ENCODE measurements around the gene STPG3.

The STPG3 gene

DNA sequence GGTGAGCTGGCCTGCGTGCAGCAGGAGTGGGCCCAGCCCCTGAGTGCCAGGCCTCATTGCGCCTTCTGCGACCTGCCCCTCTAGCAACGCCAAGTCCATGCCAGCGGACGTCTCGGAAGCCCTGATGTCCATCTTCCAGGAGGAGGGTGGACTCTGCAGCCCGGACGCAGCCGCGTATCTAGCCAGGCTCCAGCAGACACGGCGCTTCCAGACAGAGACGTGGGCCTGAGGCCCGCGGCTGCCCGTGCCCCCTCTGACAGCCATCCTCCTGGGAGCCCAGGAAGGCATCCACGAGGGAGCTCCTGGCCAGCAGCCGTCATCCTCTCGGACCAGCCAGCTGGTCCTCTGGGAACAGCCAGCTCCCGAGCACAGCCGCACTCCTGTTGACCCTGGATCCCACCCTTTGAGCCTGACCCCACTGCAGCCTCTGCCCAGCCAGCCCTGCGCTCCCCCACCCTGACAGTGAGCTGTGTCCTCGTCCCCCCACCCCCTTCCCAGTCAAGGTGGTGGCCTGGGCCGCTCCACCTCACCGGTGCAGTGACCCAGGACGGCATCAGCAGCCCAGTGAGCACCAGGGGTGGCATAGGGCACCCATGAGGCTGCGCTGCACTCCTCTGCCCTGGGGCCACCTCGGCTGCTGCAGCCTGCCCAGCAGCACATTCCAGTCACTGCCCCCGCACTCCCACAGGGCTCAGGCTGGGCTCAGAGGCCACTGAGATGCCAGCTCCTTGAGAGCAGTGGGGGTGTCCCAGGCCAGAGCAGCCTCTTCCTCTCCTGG, 34.7 kb upstream of the STPG3 start:
- DNase-seq = no peak
- Mint-ChIP-seq H3K36me3 (ENCODE audit: low read depth) (peaks cover 4% of the 10 kb centered on the region), H3K27ac (no peak overlapping the region), H3K9me3 (no peaks in the 10 kb centered on the region), H3K27me3 (ENCODE audit: low read depth, poor library complexity) (no peaks in the 10 kb centered on the region), H3K4me1 (peaks cover 9% of the 10 kb centered on the region), H3K4me3 (no peak overlapping the region)
- TF ChIP-seq, protein P1, sequence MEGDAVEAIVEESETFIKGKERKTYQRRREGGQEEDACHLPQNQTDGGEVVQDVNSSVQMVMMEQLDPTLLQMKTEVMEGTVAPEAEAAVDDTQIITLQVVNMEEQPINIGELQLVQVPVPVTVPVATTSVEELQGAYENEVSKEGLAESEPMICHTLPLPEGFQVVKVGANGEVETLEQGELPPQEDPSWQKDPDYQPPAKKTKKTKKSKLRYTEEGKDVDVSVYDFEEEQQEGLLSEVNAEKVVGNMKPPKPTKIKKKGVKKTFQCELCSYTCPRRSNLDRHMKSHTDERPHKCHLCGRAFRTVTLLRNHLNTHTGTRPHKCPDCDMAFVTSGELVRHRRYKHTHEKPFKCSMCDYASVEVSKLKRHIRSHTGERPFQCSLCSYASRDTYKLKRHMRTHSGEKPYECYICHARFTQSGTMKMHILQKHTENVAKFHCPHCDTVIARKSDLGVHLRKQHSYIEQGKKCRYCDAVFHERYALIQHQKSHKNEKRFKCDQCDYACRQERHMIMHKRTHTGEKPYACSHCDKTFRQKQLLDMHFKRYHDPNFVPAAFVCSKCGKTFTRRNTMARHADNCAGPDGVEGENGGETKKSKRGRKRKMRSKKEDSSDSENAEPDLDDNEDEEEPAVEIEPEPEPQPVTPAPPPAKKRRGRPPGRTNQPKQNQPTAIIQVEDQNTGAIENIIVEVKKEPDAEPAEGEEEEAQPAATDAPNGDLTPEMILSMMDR (IDR thresholded peaks at IDR 0.05) = no peak

DNA sequence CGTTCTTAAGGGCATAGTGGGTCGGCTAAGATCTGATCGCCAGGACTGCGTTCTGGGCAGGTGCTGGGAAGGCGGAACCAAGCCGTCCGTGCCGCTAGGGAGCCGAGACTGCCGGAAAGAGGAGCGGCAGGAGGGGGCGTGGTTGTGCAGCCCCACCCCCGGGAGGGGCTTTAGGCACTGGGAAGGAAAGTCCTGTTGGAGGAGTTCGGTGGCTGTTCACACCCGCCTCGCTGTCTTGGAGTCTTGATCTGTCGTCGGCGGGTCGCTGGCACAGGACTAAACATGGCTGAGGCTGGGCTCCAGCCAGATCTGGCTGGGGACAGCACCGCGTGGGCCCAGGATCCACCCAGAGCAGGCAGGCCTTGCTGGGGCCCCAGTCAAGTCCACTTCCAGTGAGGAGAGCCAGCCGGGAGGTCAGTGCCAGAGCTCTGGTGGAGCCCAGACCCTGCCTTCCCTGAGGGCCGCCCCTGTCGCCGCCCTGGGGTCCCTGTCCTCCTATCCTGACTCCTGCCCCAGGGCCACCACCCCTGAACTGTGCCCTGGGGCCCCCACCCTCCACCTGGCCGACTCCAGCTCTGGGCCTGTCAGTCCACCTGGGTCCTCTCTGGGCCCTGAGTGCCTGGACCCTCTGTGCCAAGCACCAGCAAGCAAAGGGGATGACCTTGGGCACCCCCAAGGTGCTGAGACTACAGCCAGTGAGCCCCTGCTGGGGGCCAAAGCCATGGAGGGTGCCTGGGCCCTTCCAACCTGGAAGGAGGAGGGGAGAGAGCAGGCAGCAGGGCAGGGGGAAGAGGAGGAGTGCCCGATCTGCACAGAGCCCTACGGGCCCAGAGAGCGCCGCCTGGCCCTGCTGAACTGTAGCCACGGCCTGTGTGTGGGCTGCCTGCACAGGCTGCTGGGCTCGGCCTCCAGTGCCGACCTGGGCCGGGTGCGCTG, 33.5 kb upstream of the STPG3 start:
- TF ChIP-seq, protein P1 (IDR thresholded peaks at IDR 0.05) = no peak

DNA sequence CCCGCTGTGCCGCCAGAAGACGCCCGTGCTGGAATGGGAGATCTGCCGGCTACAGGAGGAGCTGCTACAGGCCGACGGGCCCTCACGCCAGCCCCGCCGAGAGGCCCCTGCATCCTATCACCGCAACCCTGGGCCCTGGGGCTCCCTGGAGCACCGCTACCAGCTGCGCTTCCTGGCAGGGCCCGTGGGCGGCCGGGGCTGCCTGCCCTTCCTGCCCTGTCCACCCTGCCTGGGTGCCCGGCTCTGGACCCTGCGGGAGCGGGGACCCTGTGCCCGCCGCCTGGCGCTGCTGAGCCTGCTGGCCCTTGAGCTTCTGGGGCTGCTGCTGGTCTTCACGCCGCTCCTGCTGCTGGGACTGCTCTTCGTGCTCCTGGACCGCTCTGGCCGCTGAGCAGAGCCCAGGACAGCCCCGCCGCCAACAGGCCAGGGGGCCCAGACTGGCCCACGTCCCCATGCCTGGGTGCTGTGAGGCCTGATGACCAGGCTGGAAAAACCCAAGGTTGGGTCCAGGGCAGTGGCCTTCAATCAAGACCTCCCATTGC, 32.8 kb upstream of the STPG3 start:
- DNase-seq = no peak
- H3K27ac Mint-ChIP-seq = no peak overlapping the region
- TF ChIP-seq, protein P1 (IDR thresholded peaks at IDR 0.05) = no peak
- no peaks in the 10 kb centered on the region for H3K9me3 Mint-ChIP-seq
- H3K36me3 Mint-ChIP-seq (ENCODE audit: low read depth) = no peaks in the 10 kb centered on the region
- H3K27me3 Mint-ChIP-seq (ENCODE audit: low read depth, poor library complexity) = peaks cover 4% of the 10 kb centered on the region
- peaks cover 9% of the 10 kb centered on the region for H3K4me1 Mint-ChIP-seq
- no peak overlapping the region for H3K4me3 Mint-ChIP-seq

More for the DNA sequence above, 33.5 kb upstream of the STPG3 start:
- no peak overlapping the region for H3K27ac Mint-ChIP-seq
- no peaks in the 10 kb centered on the region for H3K27me3 Mint-ChIP-seq (ENCODE audit: low read depth, poor library complexity)
- no peak overlapping the region for H3K4me3 Mint-ChIP-seq
- peaks cover 4% of the 10 kb centered on the region for H3K36me3 Mint-ChIP-seq (ENCODE audit: low read depth)
- DNase-seq = peak; percentile 70
- H3K9me3 Mint-ChIP-seq = no peaks in the 10 kb centered on the region
- peaks cover 9% of the 10 kb centered on the region for H3K4me1 Mint-ChIP-seq

DNA sequence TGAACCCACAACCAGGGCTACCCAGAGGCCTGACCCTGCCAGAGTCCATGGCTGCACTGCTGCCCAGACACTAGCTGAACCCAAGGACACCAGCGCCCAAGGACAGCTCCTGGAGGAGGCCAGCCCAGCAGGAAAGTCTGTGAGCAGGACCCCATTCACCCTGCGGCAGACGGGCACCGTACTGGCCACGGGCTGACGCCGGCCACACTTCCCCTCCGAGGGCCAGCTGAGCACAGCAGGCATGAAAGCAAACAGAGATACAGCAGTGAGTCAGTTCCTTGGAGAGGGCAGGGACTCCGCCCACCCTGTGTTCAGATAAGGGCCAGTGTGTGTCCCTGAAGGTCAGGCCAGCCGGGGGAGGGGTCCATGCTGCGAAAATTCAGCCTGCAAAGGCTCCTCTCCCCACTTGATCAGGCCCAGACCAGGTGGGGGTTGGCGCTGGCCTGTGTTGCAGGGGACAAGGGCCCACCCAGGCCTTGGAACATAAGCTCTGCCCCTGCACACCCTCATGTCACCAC, 32.3 kb upstream of the STPG3 start:
- H3K4me3 Mint-ChIP-seq = no peak overlapping the region
- DNase-seq = no peak
- no peaks in the 10 kb centered on the region for H3K36me3 Mint-ChIP-seq (ENCODE audit: low read depth)
- no peaks in the 10 kb centered on the region for H3K9me3 Mint-ChIP-seq
- H3K27ac Mint-ChIP-seq = no peak overlapping the region
- peaks cover 4% of the 10 kb centered on the region for H3K27me3 Mint-ChIP-seq (ENCODE audit: low read depth, poor library complexity)
- TF ChIP-seq, protein P1 (IDR thresholded peaks at IDR 0.05) = no peak
- peaks cover 9% of the 10 kb centered on the region for H3K4me1 Mint-ChIP-seq

DNA sequence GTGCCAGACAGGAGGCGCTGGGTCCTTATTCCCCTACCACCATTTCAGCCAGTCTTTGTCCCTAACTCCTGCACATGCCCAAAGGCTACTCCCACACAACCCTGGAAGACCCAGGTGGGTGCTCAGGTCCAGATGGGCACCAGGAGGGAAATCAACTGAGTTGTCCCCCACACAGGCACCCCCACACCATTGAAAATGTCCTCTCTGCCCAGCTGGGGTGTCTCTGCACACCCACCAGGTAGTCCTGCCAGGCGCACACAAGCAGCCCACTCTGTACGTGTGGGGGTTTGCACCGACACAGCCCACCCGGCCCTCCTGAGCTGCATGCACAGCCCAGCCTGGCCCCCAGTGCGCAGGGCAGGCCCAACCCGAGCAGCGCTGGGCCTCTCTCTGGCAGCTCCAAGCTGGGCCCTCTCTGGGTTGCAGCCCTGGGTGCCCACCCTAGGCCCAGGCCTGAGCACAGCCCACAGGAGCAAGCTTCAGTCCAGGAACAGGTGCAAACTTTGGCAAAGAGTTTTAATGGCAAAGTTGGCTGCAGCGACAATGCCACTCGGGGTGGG, 31.2 kb upstream of the STPG3 start:
- H3K9me3 Mint-ChIP-seq = no peaks in the 10 kb centered on the region
- no peak overlapping the region for H3K4me3 Mint-ChIP-seq
- no peak overlapping the region for H3K27ac Mint-ChIP-seq
- no peak for DNase-seq
- H3K27me3 Mint-ChIP-seq (ENCODE audit: low read depth, poor library complexity) = peaks cover 4% of the 10 kb centered on the region
- peaks cover 9% of the 10 kb centered on the region for H3K4me1 Mint-ChIP-seq
- TF ChIP-seq, protein P1 (IDR thresholded peaks at IDR 0.05) = no peak
- H3K36me3 Mint-ChIP-seq (ENCODE audit: low read depth) = no peaks in the 10 kb centered on the region

All from nephron progenitor cell (in vitro differentiated cells).